ENCODE measurements around the gene UBE2S.

UBE2S gene

DNA sequence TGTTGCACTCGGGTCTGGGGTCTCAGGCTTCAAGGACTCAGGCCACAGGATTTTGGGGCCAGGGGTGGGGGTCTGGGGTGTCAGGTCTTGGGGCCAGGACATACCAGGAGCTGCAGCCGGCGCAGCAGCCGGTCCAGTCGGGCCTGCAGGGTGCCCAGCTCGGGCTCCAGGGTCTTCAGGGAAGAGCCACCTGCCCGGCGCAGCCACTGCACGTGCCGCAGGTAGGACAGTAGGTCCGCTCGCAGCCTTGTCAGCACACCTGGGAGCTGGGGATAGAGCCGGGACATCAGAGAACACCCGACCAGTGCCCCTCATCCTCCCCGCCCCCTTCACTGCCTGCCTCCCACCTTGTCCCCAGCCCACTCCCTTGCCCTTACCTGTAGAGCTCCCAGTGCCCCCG lies 39.5 kb downstream of the UBE2S start:
- H3K79me2 ChIP-seq, result no peaks in the 10 kb centered on the region
- no peaks in the 10 kb centered on the region for H3K9me3 ChIP-seq (ENCODE audit: control insufficient read depth, low read length)
- no peak overlapping the region for H3K4me2 ChIP-seq (ENCODE audit: low read length)
- no peak overlapping the region for H3K27ac ChIP-seq
- no peaks in the 10 kb centered on the region for H3K36me3 ChIP-seq (ENCODE audit: control insufficient read depth, insufficient read depth, low read length)
- H3K4me3 ChIP-seq (ENCODE audit: low read depth, low read length), result no peak overlapping the region
- TF ChIP-seq, protein P1, sequence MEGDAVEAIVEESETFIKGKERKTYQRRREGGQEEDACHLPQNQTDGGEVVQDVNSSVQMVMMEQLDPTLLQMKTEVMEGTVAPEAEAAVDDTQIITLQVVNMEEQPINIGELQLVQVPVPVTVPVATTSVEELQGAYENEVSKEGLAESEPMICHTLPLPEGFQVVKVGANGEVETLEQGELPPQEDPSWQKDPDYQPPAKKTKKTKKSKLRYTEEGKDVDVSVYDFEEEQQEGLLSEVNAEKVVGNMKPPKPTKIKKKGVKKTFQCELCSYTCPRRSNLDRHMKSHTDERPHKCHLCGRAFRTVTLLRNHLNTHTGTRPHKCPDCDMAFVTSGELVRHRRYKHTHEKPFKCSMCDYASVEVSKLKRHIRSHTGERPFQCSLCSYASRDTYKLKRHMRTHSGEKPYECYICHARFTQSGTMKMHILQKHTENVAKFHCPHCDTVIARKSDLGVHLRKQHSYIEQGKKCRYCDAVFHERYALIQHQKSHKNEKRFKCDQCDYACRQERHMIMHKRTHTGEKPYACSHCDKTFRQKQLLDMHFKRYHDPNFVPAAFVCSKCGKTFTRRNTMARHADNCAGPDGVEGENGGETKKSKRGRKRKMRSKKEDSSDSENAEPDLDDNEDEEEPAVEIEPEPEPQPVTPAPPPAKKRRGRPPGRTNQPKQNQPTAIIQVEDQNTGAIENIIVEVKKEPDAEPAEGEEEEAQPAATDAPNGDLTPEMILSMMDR (IDR thresholded peaks at IDR 0.05), result no peak
- no peak overlapping the region for H2AFZ ChIP-seq
- peaks cover 10% of the 10 kb centered on the region for H3K27me3 ChIP-seq (ENCODE audit: control insufficient read depth, insufficient read depth, low read length)
- H3K9ac ChIP-seq, result no peak overlapping the region
- no peaks in the 10 kb centered on the region for H3K4me1 ChIP-seq

DNA sequence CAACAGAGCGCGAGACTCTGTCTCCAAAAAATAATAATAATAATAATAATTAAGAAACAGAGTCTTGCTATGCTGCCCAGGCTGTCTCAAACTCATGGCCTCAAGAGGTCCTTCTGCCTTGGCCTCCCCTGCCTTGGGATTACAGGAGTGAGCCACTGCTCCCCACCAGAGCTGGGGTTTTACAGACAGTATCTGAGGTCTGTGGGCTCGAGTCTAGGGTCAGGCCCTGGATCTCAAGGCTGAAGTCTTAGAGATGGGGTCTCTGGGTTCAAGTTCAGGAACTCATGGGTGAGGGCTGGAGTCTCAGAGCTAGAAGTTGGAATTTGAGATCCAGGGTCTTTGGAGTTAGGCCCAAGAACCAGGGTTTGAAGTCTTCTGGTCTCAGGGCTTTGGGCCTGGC lies 40.8 kb downstream of the UBE2S start:
- H3K4me2 ChIP-seq (ENCODE audit: low read length), result no peak overlapping the region
- no peaks in the 10 kb centered on the region for H3K79me2 ChIP-seq
- H3K27ac ChIP-seq, result no peak overlapping the region
- peaks cover 10% of the 10 kb centered on the region for H3K27me3 ChIP-seq (ENCODE audit: control insufficient read depth, insufficient read depth, low read length)
- H3K9me3 ChIP-seq (ENCODE audit: control insufficient read depth, low read length), result no peaks in the 10 kb centered on the region
- no peaks in the 10 kb centered on the region for H3K4me1 ChIP-seq
- no peaks in the 10 kb centered on the region for H3K36me3 ChIP-seq (ENCODE audit: control insufficient read depth, insufficient read depth, low read length)
- no peak overlapping the region for H3K9ac ChIP-seq
- TF ChIP-seq, protein P1 (IDR thresholded peaks at IDR 0.05), result no peak
- no peak overlapping the region for H2AFZ ChIP-seq
- no peak overlapping the region for H3K4me3 ChIP-seq (ENCODE audit: low read depth, low read length)

- Histone ChIP-seq H3K4me1 (no peaks in the 10 kb centered on the region), H3K9me3 (ENCODE audit: control insufficient read depth, low read length) (no peaks in the 10 kb centered on the region), H3K9ac (no peak overlapping the region), H3K27ac (no peak overlapping the region), H3K4me2 (ENCODE audit: low read length) (no peak overlapping the region), H2AFZ (no peak overlapping the region), H3K4me3 (ENCODE audit: low read depth, low read length) (no peak overlapping the region), H3K27me3 (ENCODE audit: control insufficient read depth, insufficient read depth, low read length) (peaks cover 9% of the 10 kb centered on the region), H3K79me2 (no peaks in the 10 kb centered on the region), H3K36me3 (ENCODE audit: control insufficient read depth, insufficient read depth, low read length) (no peaks in the 10 kb centered on the region)
- TF ChIP-seq, protein P1 (IDR thresholded peaks at IDR 0.05), result no peak
These were observed 41.6 kb downstream of the UBE2S start for GRCh38 chr19:55365964-55366363.

GRCh38 chr19:55365245-55365644 lies 42.3 kb downstream of the UBE2S start:
- H3K9ac ChIP-seq, result no peak overlapping the region
- H3K9me3 ChIP-seq (ENCODE audit: control insufficient read depth, low read length), result no peaks in the 10 kb centered on the region
- no peak overlapping the region for H2AFZ ChIP-seq
- H3K27me3 ChIP-seq (ENCODE audit: control insufficient read depth, insufficient read depth, low read length), result peaks cover 4% of the 10 kb centered on the region
- no peaks in the 10 kb centered on the region for H3K4me1 ChIP-seq
- no peak overlapping the region for H3K4me3 ChIP-seq (ENCODE audit: low read depth, low read length)
- TF ChIP-seq, protein P1 (IDR thresholded peaks at IDR 0.05), result no peak
- no peak overlapping the region for H3K27ac ChIP-seq
- H3K4me2 ChIP-seq (ENCODE audit: low read length), result no peak overlapping the region
- H3K79me2 ChIP-seq, result no peaks in the 10 kb centered on the region
- H3K36me3 ChIP-seq (ENCODE audit: control insufficient read depth, insufficient read depth, low read length), result no peaks in the 10 kb centered on the region

DNA sequence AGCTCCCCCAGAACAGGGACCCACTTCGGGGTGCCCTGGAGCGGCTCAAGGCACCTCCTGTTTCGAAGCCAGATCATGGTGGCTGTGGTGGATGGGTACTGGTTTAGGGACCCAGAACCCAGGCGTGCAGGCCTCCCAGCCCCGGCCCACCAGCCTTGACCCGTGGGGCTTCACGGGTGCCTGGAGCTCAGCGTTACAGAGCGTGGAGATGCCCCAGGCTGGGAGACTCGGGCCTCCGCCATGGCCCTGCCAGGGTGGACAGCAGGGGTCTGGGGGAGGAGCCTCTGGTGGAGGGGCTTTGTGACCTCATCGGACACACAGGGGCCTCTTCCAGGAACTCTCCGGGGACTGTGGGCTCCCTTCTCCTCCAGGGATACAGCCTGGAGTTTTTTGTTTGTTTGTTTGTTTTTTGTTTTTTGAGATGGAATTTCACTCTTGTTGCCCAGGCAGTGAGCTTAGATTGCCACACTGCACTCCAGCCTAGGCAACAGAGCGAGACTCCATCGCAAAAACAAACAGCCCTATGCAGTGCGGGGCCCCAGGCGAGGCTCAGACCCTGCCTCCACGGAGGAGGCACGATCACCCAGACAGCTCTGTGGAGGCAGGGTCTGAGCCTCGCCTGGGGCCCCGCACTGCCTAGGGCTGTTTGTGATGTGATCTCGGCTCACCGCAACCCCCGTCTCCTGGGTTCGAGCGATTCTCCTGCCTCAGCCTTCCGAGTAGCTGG lies 44.4 kb downstream of the UBE2S start, which contains the start of gene GARIN5B:
Gene GARIN5B, minus strand, starts transcription at position 271 of the 727 bp plus-strand sequence. Its CDS starts 194 bp downstream, at position 77.
- no peaks in the 10 kb centered on the region for H3K4me1 ChIP-seq

More for the DNA sequence above, 44.4 kb downstream of the UBE2S start, which contains the start of gene GARIN5B:
- H2AFZ ChIP-seq, result no peak within 1 kb of the TSS
- no peaks in the 10 kb centered on the region for H3K27me3 ChIP-seq (ENCODE audit: control insufficient read depth, insufficient read depth, low read length)
- TF ChIP-seq, protein P1 (IDR thresholded peaks at IDR 0.05), result no peak
- no peaks in the 10 kb centered on the region for H3K36me3 ChIP-seq (ENCODE audit: control insufficient read depth, insufficient read depth, low read length)
- H3K4me2 ChIP-seq (ENCODE audit: low read length), result no peak within 1 kb of the TSS
- no peaks in the 10 kb centered on the region for H3K79me2 ChIP-seq
- no peak within 1 kb of the TSS for H3K4me3 ChIP-seq (ENCODE audit: low read depth, low read length)
- no peak within 1 kb of the TSS for H3K9ac ChIP-seq
- H3K27ac ChIP-seq, result no peak within 1 kb of the TSS
- H3K9me3 ChIP-seq (ENCODE audit: control insufficient read depth, low read length), result no peaks in the 10 kb centered on the region
